GM12801 (cell line): ENCODE measurements around the gene VGLL4.

Source experiments
- CTCF ChIP-seq: IDR thresholded peaks from one replicate; pipeline ENCODE4 v1.5.1; 2011; ENCODE audit warnings: control low read depth; ENCODE audit not compliant: insufficient read length; ENCODE audit errors: extremely low read depth

The VGLL4 gene

GRCh38 chr3:11672363-11672762 is 28.6 kb upstream of the VGLL4 start:
- TF ChIP-seq CTCF = no peak

DNA sequence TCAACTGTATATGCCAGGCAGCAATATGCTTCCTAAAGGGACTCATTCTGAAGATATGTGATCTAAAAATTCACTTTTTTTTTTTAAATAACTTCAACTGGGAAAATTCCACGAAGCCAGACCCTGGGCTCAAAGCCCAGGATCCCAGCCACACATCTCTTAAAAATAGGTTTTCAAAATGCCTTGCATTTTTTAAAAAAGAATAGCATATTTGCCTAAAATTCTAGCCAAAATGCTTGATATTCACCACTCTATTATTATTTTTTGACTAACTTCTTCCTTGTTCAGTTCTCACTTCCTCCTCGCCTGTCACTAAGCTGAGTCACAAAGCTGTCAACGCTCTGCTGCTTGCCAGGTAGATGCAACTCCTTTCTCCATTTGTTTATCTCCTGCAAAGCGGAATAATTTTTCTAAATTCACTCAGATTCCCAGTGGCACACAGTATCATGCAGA is 28.0 kb upstream of the VGLL4 start:
- no peak for TF ChIP-seq CTCF

DNA sequence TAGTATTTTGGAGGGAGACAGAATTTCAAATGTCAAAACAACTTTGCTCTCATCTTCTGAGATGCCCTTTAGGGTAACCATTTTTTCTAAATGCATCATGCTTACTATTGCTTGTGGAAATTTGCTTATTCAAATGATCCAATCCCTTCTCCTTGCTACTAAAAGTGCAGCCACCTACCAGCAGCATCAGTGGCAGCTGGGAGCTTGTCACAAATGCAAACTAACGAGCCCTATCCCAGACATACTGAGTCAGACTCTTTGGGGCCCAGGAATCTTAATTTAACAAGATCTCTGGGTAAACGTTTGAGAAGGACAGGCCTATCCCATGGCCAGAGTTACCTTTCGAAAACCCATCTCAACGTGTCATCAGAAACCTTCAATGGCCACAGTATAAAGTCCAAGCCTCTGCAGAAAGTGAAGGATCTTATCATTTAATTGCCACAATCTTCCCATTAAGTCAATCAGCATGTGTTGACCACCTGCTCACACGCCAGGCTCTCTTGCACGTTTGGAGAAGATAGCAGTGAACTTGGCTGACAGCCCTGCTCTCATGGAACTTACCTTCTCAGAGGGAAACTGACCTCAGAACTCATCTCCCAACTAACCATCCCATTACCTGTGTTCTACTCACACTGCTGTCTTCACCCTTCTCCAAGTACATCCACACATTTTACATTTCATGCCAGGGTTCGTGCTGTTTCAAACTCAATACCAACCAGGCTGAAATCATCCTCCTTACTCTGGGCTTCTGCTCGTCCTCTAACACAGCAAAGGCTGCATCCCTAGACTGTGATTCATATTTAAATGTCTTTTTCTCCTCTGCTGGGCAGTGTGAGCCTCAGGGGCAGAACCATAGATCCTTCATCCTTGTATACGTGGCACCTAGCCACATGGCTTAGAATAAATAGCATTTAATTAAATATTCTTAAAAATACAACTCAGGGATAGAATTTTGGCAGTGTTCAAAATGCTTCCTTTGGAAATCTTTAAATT is 24.8 kb upstream of the VGLL4 start:
- no peak for TF ChIP-seq CTCF

GRCh38 chr3:11665331-11665730 is 21.6 kb upstream of the VGLL4 start:
- TF ChIP-seq CTCF = no peak

GRCh38 chr3:11662392-11662990 is 18.8 kb upstream of the VGLL4 start:
- TF ChIP-seq CTCF = no peak

DNA sequence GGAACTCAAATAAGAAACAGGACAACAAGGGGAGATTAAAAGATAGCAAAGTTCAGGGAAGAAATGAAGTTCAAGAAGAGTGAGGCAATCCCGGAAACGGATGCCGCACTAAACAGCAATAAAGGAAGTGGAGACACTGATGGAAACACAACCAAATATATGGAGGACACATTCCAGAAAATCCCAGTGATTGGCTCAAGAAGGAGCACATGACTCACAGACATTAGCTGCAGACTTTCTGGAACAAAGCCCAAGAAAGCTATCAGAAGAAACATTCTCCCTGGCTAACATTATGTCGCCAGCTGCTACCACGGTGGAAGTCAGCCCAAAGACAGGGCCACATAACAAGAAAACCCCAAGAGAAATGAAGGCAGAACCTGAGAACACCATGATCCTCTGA is 18.1 kb upstream of the VGLL4 start:
- no peak for TF ChIP-seq CTCF

- no peak for TF ChIP-seq CTCF
Measured at GRCh38 chr3:11661052-11661656, 17.4 kb upstream of the VGLL4 start.
